ENCODE measurements around the gene SHISAL2A. TPM values are rescaled to one million over a fixed set of nuclear protein-coding genes. Genes with fewer than 3 reads are reported as not detected.
A peak's percentile ranks its signal among the peaks of the same experiment; 100 is the strongest.

SHISAL2A gene
- total and polyA plus RNA-seq, 2 of the 13 experiments (the other 11 are each of a cell fraction or from before 2014, with no cell fraction given) = not detected

- TF ChIP-seq ZNF580 (CRISPR knock-in tag; IDR thresholded peaks at IDR 0.05; ENCODE audit: borderline replicate concordance, low read depth) (0 out of 2 replicates have a peak, but pooled peaks have one; percentile 68), ZXDC (CRISPR knock-in tag; IDR thresholded peaks at IDR 0.05) (peak; percentile 89; the same call in 1 of the 2 replicates), ZNF878 (CRISPR knock-in tag; IDR thresholded peaks at IDR 0.05) (peak; percentile 66), GRHL1 (CRISPR knock-in tag; conservative IDR thresholded peaks at IDR 0.05) (no peak), ZFP1 (CRISPR knock-in tag; IDR thresholded peaks at IDR 0.05) (0 out of 2 replicates have a peak, but pooled peaks have one; percentile 62), ZNF841 (CRISPR knock-in tag; IDR thresholded peaks at IDR 0.05; ENCODE audit: borderline replicate concordance) (peak; percentile 83), POLR2G (IDR thresholded peaks at IDR 0.05; ENCODE audit: low read depth, low read length) (peak; percentile 87), ZNF660 (CRISPR knock-in tag; IDR thresholded peaks at IDR 0.05; ENCODE audit: borderline replicate concordance, low read depth) (no peak), IRF9 (CRISPR knock-in tag; IDR thresholded peaks at IDR 0.05; ENCODE audit: borderline replicate concordance) (peak; percentile 92; the same call in 1 of the 2 replicates), ZNF576 (CRISPR knock-in tag; IDR thresholded peaks at IDR 0.05) (peak; percentile 48; the same call in 1 of the 2 replicates), ZNF18 (CRISPR knock-in tag; IDR thresholded peaks at IDR 0.05; ENCODE audit: insufficient replicate concordance) (peak; percentile 81), ZNF260 (CRISPR knock-in tag; IDR thresholded peaks at IDR 0.05; ENCODE audit: borderline replicate concordance, low read depth) (no peak), ZNF224 (CRISPR knock-in tag; IDR thresholded peaks at IDR 0.05) (peak; percentile 80; the same call in 1 of the 2 replicates)
- TF ChIP-seq, protein P1, sequence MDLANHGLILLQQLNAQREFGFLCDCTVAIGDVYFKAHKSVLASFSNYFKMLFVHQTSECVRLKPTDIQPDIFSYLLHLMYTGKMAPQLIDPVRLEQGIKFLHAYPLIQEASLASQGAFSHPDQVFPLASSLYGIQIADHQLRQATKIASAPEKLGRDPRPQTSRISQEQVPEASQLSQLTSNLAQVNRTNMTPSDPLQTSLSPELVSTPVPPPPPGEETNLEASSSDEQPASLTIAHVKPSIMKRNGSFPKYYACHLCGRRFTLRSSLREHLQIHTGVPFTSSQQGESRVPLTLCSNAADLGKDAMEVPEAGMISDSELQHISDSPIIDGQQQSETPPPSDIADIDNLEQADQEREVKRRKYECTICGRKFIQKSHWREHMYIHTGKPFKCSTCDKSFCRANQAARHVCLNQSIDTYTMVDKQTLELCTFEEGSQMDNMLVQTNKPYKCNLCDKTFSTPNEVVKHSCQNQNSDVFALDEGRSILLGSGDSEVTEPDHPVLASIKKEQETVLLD (CRISPR knock-in tag; IDR thresholded peaks at IDR 0.05; ENCODE audit: low read depth) = peak; percentile 89
- TF ChIP-seq, protein P2, sequence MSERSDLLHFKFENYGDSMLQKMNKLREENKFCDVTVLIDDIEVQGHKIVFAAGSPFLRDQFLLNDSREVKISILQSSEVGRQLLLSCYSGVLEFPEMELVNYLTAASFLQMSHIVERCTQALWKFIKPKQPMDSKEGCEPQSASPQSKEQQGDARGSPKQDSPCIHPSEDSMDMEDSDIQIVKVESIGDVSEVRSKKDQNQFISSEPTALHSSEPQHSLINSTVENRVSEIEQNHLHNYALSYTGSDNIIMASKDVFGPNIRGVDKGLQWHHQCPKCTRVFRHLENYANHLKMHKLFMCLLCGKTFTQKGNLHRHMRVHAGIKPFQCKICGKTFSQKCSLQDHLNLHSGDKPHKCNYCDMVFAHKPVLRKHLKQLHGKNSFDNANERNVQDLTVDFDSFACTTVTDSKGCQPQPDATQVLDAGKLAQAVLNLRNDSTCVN (CRISPR knock-in tag; IDR thresholded peaks at IDR 0.05; ENCODE audit: borderline replicate concordance) = 0 out of 2 replicates have a peak, but pooled peaks have one; percentile 53
Observed at GRCh38 chr1:52697795-52698674, 65.1 kb downstream of the SHISAL2A start, which contains the start of gene COA7 (continued).

All from HepG2 (cell line).